Left renal pelvis (tissue), 4 donors: ENCODE results near the gene UBAC1. TPM values are rescaled to one million over a fixed set of nuclear protein-coding genes. Genes with fewer than 3 reads are reported as not detected.
"Not testable (repeated sequence)": the region's sequence is repeated elsewhere in the genome, so short reads cannot be mapped to it uniquely, and the experiment has no call there.

Source experiments
- DNase-seq, 4 donors: peaks; one replicate each; pipeline ENCODE4 v3.0.0-alpha.2; 2013; ENCODE audit warnings: low read depth in 4 of 4, low spot score in 3 of 4
- polyA plus RNA-seq, 4 donors: library from polyadenylated mRNA; unstranded; fragments of 120-200 nt; gene quantifications; one replicate each; pipeline ENCODE4 v1.2.1, GENCODE V29; 2013; ENCODE audit not compliant: insufficient read length in 4 of 4

UBAC1 gene
- polyA plus RNA-seq, 4 donors: 27.3 to 36.1 (median 31.4) TPM

DNA sequence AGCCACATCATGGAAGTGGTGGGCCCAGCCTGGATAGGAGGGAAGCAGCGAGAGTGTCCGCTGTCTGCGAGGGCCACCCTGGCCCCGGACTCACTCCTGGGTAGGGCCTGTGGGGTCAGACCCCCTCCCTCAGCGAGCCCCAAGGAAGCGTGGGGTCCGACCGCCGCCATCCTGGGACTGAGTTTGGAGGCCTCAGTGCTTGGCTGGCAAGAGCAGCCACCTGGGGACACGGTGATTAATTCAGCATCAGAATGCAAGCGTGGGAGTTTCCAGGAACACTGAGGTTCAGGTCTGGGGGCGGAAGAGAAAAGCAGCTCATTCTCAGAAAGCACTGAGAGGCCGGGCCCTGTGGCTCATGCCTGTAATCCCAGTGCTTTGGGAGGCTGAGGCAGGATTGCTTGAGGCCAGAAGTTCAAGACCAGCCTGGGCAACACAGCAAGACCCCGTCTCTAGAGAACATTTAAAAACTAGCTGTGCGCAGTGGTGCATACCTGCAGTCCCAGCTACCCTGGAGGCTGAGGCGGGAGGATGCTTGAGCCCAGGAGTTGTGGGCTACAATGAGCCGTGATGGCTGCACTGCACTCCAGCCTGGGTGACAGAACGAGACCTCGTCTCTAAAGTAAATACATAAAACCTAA lies 35.6 kb downstream of the UBAC1 start:
- peak in 1 of 4 donors; percentile 24 for DNase-seq

DNA sequence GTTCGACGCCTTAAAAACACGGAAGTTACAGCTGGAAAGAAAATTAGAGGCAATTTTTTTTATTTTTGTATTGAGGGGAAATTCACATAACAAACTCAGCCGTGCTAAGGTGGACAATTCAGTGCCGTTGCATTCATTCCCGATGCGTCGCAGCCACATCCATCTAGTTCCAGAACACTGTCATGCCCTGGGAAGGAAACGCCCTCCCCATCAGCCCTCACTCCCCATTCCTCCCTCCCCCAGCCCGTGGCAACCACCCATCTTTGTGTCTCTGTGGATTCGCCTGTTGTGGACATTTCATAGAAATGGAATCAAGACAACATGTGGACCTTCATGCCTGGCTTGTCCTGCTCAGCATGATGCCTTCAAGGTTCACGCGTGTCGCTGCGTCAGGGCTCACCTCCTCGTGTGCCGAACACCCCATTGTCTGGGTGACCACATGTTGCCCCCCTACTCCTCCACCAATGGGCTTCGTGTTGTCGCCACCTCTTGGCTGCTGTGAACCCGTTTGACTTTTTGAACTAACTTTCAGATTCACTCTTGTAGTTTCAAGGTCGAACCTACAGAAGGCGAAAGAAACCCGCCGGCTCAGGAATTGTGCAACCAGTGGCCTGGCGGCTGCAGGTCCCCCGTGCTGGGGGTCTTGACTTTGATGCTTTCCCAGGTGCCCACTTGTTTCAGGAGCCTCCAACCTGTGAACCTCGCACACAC lies 36.4 kb downstream of the UBAC1 start:
- no peak for DNase-seq

DNA sequence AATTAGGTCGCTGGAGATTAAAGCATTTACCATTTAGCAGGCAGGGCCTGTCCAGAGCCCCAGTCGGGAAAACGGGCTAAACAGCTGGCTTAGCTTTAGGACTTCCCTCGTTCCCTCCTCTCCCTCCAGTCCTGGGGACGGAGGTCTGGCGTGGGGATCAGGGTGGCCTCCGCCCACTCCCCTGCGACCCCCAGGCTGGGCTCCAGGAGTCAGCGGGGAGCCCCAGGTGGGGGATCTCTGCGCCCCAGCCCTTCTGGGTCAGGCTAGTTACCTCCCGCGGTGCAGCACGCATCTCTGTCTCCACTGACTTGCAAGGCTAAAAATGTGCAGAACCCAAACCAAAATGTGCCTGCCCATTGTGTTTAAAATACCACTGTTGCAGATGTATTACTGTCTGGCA lies 37.7 kb downstream of the UBAC1 start:
- no peak for DNase-seq

DNA sequence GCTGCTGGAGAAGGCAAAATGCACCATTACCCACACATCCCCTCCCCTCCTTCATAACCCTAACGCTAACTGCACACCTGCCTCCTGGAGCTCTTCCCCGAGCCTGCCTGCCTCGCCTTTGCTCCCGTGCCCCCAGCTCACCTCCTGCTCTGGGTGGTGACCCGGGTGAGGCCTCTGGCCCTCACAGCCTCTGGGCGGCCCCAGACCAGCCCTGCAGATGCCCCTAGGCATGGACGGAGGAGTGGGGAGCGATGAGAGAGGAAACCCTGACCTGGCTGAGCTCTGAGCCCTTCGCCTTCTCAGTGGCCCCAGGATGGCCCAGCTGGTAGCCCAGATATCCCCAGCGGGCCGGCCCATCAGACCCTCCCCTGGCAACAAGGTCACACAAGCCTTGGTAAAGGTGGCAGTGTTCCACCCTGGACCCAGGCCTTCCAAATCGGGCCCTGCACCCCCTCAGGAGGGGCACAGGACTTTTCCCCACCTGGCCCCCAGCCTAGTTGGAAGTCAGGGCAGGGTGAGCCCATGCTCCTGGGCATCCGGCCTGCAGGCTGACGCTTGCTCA lies 39.3 kb downstream of the UBAC1 start:
- no peak for DNase-seq

DNA sequence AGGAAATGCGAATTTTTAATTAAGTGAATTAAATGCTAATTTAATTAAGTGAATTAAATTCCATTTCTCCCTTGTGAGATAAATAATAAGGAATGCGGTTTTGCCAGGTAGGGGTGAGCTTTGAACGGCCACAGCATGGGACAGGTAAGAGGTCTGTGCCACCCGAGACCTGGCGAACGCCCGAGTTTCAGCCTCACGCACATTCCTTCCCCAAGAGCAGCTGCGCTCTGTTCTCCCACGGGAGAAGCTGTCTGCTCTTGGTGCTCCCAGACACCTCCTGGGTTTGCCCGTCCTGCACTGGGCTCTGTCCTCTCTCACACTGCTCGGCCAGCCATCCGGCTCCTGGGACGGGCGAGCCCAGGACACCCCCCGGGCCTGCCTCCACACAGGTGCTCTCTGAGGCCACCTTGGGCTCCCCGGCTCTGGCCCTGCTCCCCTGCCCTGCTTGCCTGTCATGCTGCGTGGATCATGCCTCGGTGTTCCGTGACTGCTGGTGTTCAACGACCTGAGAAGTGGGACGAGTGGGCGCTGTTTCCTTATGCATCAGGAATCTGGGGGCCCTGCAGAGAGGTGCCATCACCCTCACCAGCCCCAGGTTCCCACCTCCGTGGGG lies 40.1 kb downstream of the UBAC1 start:
- DNase-seq: no peak

DNA sequence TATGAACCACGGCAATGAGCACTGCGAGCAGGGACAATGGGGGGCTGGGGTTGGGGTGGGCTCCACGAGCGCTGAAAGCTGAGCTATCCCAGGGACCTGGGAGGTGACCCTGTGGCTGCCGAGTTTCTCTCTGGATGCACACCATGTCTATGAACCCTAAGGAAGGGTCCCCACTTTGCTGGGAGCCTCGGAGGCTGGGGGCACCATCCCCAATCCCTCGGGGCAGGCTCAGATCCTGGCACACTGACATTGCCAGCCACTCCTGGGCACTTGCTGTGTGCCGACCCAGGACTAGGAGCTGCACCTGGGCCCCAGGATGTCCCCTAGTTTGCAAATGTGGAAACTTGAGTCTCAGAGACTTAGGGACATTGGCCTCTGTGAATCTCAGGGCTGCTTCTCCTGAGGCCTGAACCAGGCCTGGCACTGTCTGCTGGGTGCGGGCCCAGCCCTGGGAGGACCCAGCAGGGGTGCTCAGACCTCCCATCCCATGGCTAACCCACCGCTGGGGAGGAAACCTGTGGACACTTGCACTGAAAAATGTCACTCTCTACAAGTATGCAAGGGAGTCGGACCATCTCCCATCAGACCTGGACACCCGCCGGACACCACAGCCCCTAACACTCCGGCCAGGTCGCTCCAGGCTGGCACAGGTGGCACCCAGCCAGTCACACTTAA lies 40.8 kb downstream of the UBAC1 start:
- DNase-seq: no peak

DNA sequence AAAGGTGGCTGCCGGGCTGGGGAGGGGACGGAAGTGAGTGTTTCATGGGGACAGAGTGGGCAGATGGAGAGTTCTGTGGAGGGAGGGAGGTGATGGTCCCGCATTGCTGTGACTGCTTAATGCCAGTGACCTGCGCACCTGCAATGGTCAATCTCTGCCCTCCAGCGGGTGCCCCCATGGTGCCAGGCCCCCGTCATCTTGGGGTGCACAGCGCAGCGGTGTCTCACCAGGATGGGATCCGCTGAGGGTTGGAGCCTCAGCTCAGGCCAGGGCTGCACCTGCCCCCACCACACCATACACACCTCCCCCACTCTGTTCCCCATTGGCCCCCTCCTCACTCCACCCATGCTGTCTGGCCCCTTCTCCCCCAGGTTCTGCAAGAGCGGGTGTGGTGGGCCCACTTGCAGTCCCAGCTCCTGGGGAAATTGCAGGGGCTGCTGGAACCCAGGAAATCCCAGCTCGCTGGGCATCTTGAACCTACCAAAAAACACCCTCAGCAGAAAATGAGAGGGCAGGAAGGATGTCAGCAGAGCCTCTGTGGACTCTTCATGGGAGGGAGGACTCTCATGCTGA lies 41.8 kb downstream of the UBAC1 start:
- no peak for DNase-seq

DNA sequence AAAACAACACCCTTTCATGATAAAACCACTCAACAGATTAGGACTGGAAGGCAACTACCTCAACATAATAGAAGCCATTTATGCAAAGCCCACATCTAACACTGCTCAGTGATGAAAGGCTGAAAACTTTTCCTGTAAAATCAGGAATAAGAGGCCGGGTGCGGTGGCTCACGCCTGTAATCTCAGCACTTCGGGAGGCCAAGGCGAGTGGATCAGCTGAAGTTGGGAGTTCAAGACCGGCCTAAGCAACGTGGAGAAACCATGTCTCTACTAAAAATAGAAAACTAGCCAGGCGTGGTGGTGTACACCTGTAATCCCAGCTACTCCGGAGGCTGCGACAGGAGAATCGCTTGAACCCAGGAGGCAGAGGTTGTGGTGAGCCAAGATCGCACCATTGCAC lies 44.9 kb downstream of the UBAC1 start:
- not testable (repeated sequence) for DNase-seq

DNA sequence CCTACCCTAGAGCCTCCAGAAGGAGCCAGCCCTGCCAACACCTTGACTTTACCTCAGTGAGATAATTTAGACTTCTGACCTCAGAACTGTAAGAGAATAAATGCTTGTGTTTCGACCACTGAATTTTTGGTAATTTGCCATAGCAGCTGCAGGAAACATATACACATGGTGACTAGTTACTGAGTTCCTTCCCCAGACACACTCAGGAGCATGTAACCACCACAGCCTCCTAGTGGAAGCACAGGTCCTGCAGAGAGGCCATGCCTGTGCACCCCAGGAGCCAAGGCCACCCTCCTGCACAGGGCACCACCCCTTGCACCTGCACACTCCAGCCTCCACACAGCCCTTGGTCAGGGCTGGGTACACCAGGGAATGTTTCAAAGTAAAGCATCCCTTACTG lies 46.3 kb downstream of the UBAC1 start:
- DNase-seq: no peak

DNA sequence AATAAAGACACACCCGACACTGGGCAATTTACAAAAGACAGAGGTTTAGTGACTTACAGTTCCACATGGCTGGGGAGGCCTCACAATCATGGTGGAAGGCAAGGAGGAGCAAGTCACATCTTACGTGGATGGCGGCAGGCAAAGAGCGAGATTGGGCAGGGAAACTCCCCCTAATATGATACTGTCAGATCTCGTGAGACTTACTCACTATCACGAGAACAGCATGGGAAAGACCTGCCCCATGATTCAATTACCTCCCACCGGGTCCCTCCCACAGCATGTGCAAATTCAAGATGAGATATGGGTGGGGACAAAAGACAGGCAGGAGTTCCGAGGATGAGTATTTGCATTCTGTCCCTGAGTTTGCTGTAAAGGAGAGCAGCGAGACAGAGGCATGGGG lies 49.9 kb downstream of the UBAC1 start:
- DNase-seq: not testable (repeated sequence)

DNA sequence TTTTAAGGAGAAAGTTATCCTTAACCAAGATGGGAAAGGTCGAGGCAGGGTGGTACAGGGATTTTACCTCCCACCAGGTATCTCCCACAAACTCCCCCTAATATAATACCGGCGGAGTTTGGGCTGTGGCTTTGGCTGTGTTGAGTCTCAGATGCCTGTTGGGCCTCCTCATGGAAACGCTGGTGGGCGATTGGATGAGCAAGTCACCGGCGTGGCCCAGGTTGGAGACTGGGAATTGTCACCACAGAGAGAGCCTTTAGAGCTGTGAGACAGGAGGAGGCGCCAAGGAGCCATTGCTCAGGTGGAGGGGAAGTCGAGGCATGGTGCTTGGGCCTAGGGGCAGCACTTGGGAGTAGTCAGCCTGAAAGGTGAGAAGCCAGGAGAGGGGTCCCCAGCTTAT lies 50.4 kb downstream of the UBAC1 start:
- DNase-seq: no peak

DNA sequence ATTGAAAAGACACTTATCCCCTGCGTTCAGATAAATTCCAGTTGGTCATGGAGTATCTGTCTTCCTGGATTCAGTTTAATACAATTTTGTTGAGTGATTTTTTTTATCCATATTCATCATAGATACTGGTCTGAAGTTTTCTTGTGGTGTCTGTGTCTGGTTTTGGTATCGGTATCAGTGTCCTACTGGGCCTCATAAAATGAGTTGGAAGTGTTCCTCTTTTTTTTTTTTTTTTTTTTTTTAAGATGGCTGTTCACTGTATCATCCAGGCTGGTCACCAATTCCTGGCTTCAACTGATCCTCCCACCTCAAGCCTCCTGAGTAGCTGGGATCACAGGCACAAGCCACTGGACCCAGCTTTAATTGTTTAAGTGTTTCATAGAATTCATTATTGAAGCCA lies 51.0 kb downstream of the UBAC1 start:
- no peak for DNase-seq

DNA sequence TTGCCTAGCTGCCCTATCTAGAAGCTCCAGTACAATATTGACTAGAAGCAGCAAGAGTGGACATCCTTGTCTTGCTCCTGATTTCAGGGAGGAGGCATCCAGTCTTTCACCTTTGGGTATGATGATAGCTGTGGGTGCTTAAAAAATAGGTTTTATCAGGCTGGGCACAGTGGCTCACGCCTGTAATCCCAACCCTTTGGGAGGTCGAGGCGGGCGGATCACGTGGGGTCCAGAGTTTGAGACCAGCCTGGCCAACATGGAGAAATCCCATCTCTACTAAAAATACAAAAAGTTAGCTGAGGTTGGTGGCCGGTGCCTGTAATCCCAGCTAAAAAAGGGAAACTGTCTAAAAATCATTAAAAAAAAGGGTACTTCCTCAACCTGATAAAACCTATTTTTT lies 51.8 kb downstream of the UBAC1 start:
- no peak for DNase-seq

DNA sequence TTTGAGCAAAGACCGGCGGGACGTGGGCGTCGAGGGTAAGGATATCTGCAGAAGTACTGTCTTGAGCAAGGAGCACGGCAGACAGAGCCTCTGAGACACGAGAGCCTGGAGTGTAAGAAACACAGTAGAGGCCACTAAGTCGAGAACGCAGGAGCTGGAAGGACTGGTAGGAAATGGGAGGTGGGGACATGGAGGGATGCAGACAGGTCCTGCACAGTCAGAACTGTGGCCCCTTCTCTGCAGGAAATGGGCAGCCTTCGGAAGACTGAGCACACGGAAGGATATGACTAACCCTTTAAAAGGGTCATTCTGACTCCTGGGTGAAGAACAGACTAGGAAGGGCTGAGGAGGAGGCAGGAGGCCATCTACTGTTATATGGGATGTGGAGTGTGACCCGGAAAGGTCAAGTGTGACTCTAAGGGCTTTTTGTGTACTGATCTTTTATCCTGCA lies 52.4 kb downstream of the UBAC1 start:
- no peak for DNase-seq

DNA sequence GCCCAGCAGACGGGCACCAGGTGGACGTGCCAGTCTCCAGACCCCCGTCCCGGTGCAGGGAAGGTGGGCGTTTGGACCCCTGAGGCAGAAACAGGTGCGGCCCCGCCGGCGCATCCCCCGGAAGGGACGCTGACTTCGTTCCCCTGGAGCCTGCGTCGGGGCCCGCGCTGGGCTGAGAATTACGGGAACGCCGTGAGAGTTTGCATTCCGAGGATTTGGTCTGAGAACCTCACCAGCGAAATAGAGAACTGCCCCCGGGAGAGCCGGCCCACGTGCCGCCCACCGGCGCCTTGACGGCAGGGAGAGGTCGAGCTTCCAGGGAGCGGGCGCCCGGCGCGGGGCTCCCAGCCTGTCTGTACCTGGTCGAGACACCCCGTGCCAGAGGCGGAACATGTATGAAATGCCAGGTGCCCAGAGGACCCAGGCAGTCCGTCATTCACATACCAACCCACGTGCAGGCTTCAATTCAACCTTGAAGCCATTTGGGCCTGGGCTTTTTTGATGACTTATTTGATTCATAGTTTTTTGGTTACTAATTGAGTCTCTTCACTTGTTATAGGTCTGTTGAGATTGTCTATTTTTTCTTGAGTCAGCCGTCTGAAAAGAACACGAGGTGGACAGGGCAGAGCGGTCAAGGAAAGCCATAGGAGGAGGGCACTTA lies 53.0 kb downstream of the UBAC1 start:
- no peak for DNase-seq

DNA sequence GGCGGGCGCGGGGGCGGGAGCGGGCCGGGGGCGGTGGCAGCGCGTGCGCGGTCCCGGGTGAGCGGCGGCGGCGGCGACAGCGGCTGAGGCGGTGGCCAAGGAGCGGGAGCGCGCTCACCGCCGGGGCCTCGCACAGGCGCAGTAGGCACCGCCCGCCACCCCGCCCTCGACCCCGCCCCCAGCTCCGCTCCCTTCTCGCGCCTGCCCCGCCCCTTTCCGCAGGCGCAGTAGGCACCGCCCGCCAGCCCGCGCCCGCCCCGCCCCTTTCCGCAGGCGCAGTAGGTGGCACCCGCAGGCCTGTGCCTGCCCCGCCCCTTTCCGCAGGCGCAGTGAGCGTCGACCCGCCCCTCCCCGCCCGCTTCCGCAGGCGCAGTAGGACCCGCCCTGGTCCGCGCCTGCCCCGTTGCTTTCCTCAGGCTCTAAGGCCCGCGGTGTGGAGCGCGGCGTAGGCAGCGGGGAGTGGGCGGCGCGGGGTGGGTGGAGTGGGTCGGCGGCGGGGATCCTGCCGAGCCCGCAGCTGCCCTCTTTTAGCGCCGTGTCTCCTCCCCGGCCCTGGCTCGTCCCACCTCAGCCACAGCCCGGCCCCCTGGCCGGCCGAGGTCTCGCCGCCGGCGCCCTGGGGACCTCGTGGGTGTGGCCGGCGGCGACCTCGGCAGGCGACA lies 53.6 kb downstream of the UBAC1 start, which contains the start of gene CAMSAP1:
Gene CAMSAP1, minus strand, starts transcription at position 116 of the 662 bp plus-strand sequence. CDS start 387 bp downstream, outside the sequence.
- DNase-seq: peak; percentile 81 to 87 (median 84)

DNA sequence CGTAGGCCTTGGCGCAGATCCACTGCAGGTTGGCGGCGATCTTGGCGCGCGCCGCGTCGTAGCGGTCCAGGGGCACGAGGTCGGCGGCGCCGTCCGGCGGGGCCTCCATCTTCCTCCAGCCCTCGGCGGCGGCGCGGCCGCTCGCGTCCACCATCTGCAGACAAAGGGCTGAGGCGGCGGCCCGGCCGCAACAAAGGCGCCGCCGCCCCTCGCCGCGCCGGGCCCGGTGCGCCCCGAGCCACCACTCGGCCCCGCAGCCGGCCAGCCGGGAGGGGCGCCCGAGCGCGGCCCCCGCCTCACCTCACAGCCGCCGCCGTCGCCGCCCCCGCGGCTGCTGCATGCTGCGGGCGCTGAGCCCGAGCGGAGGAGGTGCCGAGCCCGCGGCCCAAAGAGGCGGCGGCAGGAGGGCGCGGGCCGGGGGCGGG lies 54.2 kb downstream of the UBAC1 start:
- DNase-seq: peak in 1 of 4 donors; percentile 18

DNA sequence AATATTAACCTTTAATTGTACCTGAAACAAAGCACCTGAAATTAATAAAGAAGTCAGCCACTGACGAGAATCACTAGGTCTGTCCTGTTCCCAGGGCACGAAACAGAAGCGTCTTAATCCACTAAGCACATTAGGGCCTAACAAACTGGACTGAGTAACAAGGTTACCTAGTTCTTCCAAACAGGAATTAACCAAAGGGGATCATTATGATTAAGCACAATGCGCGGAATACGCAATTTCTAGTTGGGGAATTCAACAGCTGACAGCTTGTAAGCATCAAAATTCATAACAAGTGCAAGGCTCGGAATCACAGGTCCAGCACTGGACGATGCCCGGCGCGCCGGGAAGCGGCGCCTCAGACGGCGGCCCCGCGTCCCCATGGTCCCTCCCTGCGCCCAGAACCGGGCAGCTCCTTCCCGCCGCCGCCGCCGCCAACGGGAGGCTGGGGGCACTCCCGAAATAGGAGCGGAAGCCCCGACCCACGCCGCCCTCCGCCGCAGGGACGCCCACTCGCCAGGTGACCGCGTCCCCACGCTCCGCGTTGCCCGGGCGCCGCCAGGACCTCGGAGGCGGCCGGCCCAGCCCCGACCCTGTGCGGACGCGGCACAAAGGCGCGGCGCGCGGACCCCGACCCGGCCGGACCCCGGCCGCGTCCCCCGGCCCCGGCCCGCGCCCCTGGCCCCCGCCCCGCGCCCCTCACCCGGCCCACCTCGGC lies 54.7 kb downstream of the UBAC1 start:
- DNase-seq: peak in 1 of 4 donors; percentile 8
